KMS-11 (cell line): ENCODE data around the gene EML4.

Experiments
- H2AFZ ChIP-seq: fragments of 200-600 bp; sonication (generic); 2 replicates; pipeline ENCODE4 v1.6.1; 2016; ENCODE audit warnings: antibody characterized with exemption, mixed run types, low read depth
- H3K27ac ChIP-seq: fragments of 200-600 bp; sonication (generic); 2 replicates; pipeline ENCODE4 v1.6.1; 2016; ENCODE audit warnings: mild to moderate bottlenecking, mixed run types
- H3K27me3 ChIP-seq: fragments of 200-600 bp; sonication (generic); 2 replicates; pipeline ENCODE4 v1.6.1; 2017; ENCODE audit warnings: mild to moderate bottlenecking, low read depth, mixed run types, moderate library complexity; ENCODE audit not compliant: insufficient read depth
- H3K36me3 ChIP-seq: fragments of 200-600 bp; sonication (generic); 2 replicates; pipeline ENCODE4 v1.6.1; 2017; ENCODE audit warnings: mild to moderate bottlenecking, mixed run types; ENCODE audit not compliant: insufficient read depth
- H3K4me1 ChIP-seq: fragments of 200-600 bp; sonication (generic); 2 replicates; pipeline ENCODE4 v1.6.1; 2016; ENCODE audit warnings: mild to moderate bottlenecking, low read depth, mixed run types; ENCODE audit not compliant: poor library complexity, severe bottlenecking
- H3K4me2 ChIP-seq: fragments of 200-600 bp; sonication (generic); 2 replicates; pipeline ENCODE4 v1.7.0; 2016; ENCODE audit warnings: mild to moderate bottlenecking, mixed run types
- H3K4me3 ChIP-seq: fragments of 200-600 bp; sonication (generic); IDR thresholded peaks from 2 replicates; pipeline ENCODE4 v1.6.1; 2017; ENCODE audit warnings: low read depth, low read length, mixed read lengths; ENCODE audit not compliant: insufficient read depth
- H3K79me2 ChIP-seq: fragments of 200-600 bp; sonication (generic); 2 replicates; pipeline ENCODE4 v1.6.1; 2016; ENCODE audit warnings: low read depth, mixed run types; ENCODE audit not compliant: insufficient read depth
- H3K9ac ChIP-seq: fragments of 200-600 bp; sonication (generic); 2 replicates; pipeline ENCODE4 v1.6.1; 2016; ENCODE audit warnings: mild to moderate bottlenecking, mixed run types
- H4K20me1 ChIP-seq: fragments of 200-600 bp; sonication (generic); 2 replicates; pipeline ENCODE4 v1.6.1; 2016; ENCODE audit warnings: mild to moderate bottlenecking, mixed run types; ENCODE audit not compliant: insufficient read depth
- CTCF ChIP-seq: fragments of 200-600 bp; sonication (generic); conservative IDR thresholded peaks from 2 replicates; pipeline ENCODE4 v1.6.1; 2017; ENCODE audit warnings: low read depth, mild to moderate bottlenecking, antibody characterized with exemption, low read length, moderate library complexity, mixed read lengths

EML4 gene

DNA sequence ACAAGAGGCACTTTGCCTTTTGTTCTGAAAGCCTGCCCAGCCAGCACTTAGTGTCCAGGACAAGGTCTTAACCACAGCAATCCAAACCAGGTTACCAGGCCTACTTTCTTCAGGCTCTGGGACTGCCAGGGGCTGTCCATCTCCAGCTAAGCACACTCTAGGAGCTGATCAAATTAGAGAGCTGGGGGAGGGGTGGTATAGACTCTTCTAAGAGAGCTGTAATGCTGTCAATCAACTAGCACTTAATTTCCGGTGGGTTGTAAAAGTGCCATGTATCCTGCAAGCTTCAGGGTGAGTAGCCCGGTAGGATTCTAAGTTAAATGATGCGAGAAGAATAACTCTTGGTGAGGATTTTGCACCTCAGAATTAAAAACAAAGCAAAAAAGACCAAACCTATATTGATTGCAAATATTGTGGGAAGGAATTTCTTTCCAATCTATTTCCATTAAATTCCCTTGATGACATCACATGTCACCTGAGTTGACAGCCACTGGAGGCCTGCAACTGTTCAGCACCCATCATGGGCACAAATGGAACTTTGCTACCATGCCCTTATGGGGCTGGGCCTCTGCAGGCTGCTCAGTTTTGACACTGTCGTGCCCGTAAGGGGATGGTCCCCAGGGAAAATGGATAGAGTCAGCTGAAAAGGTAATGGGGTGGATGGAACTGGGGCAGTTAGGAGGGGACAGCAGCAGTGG lies 200.5 kb downstream of the EML4 start:
- no peak for TF ChIP-seq CTCF
- H4K20me1 ChIP-seq: no peaks in the 10 kb centered on the region
- no peak overlapping the region for H3K9ac ChIP-seq
- no peak overlapping the region for H3K4me2 ChIP-seq
- H3K79me2 ChIP-seq: no peaks in the 10 kb centered on the region
- no peaks in the 10 kb centered on the region for H3K36me3 ChIP-seq
- no peak overlapping the region for H3K27ac ChIP-seq
- peaks cover 6% of the 10 kb centered on the region for H3K4me1 ChIP-seq
- no peaks in the 10 kb centered on the region for H3K27me3 ChIP-seq
- no peak overlapping the region for H2AFZ ChIP-seq
- no peak overlapping the region for H3K4me3 ChIP-seq

- Histone ChIP-seq H3K4me1 (peaks cover 2% of the 10 kb centered on the region), H3K27ac (no peak overlapping the region), H3K4me3 (no peak overlapping the region), H3K27me3 (no peaks in the 10 kb centered on the region), H3K9ac (no peak overlapping the region), H3K36me3 (no peaks in the 10 kb centered on the region), H4K20me1 (no peaks in the 10 kb centered on the region), H2AFZ (no peak overlapping the region), H3K4me2 (no peak overlapping the region), H3K79me2 (no peaks in the 10 kb centered on the region)
- TF ChIP-seq CTCF: no peak
Observed at GRCh38 chr2:42371611-42372473, 202.7 kb downstream of the EML4 start.

DNA sequence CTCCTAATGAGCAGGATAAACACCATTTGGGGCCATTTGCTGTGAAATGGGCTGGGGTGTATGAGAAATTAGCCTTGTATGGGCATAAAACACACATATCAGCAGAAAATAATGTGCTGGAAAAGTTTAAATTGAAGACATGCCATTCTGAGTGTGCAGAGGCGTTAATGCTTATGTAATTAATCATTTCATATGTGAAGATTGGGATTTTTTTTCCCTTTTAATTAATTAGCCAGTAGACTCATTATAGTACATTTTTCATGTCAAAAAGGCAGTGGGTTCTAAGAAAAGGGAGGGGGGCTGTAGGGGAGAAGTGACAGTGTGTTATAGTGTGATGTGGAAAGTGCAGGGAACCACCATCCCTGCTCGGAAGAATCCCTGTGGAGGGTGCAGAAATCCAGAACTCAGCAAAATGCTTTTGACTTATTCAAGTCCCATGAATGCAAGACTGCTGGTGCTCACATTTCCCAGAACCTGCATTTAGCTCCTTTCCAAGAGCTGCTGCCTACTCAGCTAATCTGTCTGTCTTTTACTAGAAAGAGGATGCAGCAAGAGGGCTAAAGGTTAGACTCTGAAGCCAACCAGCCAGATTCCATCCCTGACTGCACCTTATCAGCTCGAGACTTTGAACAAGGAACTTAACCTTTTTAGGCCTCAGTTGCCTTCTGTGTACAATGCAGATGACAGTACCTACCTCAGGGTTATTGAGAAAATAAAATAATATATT lies 203.5 kb downstream of the EML4 start:
- Histone ChIP-seq H3K9ac (no peak overlapping the region), H3K4me3 (no peak overlapping the region), H4K20me1 (no peaks in the 10 kb centered on the region), H3K27me3 (no peaks in the 10 kb centered on the region), H3K27ac (no peak overlapping the region), H3K79me2 (no peaks in the 10 kb centered on the region), H2AFZ (no peak overlapping the region), H3K4me1 (no peaks in the 10 kb centered on the region), H3K4me2 (no peak overlapping the region), H3K36me3 (no peaks in the 10 kb centered on the region)
- no peak for TF ChIP-seq CTCF

- H3K4me3 ChIP-seq: no peak overlapping the region
- no peak overlapping the region for H2AFZ ChIP-seq
- H3K36me3 ChIP-seq: no peaks in the 10 kb centered on the region
- H3K9ac ChIP-seq: no peak overlapping the region
- no peaks in the 10 kb centered on the region for H4K20me1 ChIP-seq
- H3K4me2 ChIP-seq: no peak overlapping the region
- H3K27ac ChIP-seq: no peak overlapping the region
- H3K79me2 ChIP-seq: no peaks in the 10 kb centered on the region
- no peak for TF ChIP-seq CTCF
- H3K27me3 ChIP-seq: no peaks in the 10 kb centered on the region
- no peaks in the 10 kb centered on the region for H3K4me1 ChIP-seq
Observed at GRCh38 chr2:42376758-42377157, 207.6 kb downstream of the EML4 start.
